ENCODE results near the gene SLC17A9.
"Not testable (repeated sequence)": the region's sequence is repeated elsewhere in the genome, so short reads cannot be mapped to it uniquely, and the experiment has no call there.

Gene SLC17A9

GRCh38 chr20:62921119-62921687, 31.3 kb upstream of the SLC17A9 start:
- DNase-seq: peak; percentile 59

GRCh38 chr20:62922451-62922921, 30.0 kb upstream of the SLC17A9 start:
- no peak for DNase-seq

GRCh38 chr20:62923059-62923668, 29.3 kb upstream of the SLC17A9 start:
- not testable (repeated sequence) for DNase-seq

GRCh38 chr20:62923669-62924441, 28.7 kb upstream of the SLC17A9 start:
- DNase-seq: no peak

GRCh38 chr20:62924442-62925075, 27.9 kb upstream of the SLC17A9 start:
- no peak for DNase-seq

GRCh38 chr20:62925076-62925419, 27.5 kb upstream of the SLC17A9 start:
- no peak for DNase-seq

- peak; percentile 50 for DNase-seq
Observed at GRCh38 chr20:62925420-62926228, 26.9 kb upstream of the SLC17A9 start.

- DNase-seq: peak; percentile 85
Observed at GRCh38 chr20:62926229-62927127, 26.0 kb upstream of the SLC17A9 start, which contains the start of gene DIDO1. TSS of gene DIDO1 (minus strand) at chr20:62926505.

GRCh38 chr20:62927128-62927705, 25.3 kb upstream of the SLC17A9 start:
- DNase-seq: no peak

- no peak for DNase-seq
Observed at GRCh38 chr20:62928246-62928939, 24.1 kb upstream of the SLC17A9 start.

- DNase-seq: no peak
Observed at GRCh38 chr20:62929051-62929538, 23.4 kb upstream of the SLC17A9 start.

- no peak for DNase-seq
Observed at GRCh38 chr20:62931464-62931863, 21.0 kb upstream of the SLC17A9 start.

GRCh38 chr20:62933966-62934365, 18.5 kb upstream of the SLC17A9 start:
- no peak for DNase-seq

GRCh38 chr20:62935204-62935967, 17.1 kb upstream of the SLC17A9 start:
- no peak for DNase-seq

GRCh38 chr20:62935968-62936585, 16.4 kb upstream of the SLC17A9 start:
- no peak for DNase-seq

GRCh38 chr20:62937268-62938104, 15.0 kb upstream of the SLC17A9 start:
- DNase-seq: peak; percentile 91

- DNase-seq: peak; percentile 15
Observed at GRCh38 chr20:62938105-62938888, 14.2 kb upstream of the SLC17A9 start, which contains the start of gene GID8. TSS of gene GID8 (plus strand) at chr20:62938147. CDS start at chr20:62941503, 3,356 bp downstream.
